ENCODE measurements around the gene NUDC. TPM values are rescaled to one million over a fixed set of nuclear protein-coding genes. Genes with fewer than 3 reads are reported as not detected.

The NUDC gene
- polyA plus RNA-seq, 1 donor: 67.8 TPM

Other genes with a start within 250 kb of the NUDC start
- gene ARID1A, start 225.7 kb upstream of the NUDC start, polyA plus RNA-seq: 64.2 TPM
- 15.6 TPM for gene PIGV, start 133.8 kb upstream of the NUDC start, polyA plus RNA-seq
- gene ZDHHC18, start 95.1 kb upstream of the NUDC start, polyA plus RNA-seq: 16.2 TPM
- gene SFN, start 58.6 kb upstream of the NUDC start, polyA plus RNA-seq: 6.9 TPM
- 28.5 TPM for gene GPN2, start 31.5 kb upstream of the NUDC start, polyA plus RNA-seq
- 14.7 TPM for gene GPATCH3, start 21.3 kb upstream of the NUDC start, polyA plus RNA-seq
- gene NR0B2, start 7.8 kb upstream of the NUDC start, polyA plus RNA-seq: 91.2 TPM
- gene KDF1, start 38.7 kb downstream of the NUDC start, polyA plus RNA-seq: 20.4 TPM
- gene TRNP1, start 71.9 kb downstream of the NUDC start, polyA plus RNA-seq: 16.0 TPM
- 1.5 TPM for gene TENT5B, start 91.1 kb downstream of the NUDC start, polyA plus RNA-seq
- gene SLC9A1, start 233.4 kb downstream of the NUDC start, polyA plus RNA-seq: 21.5 TPM

Measured in large intestine (tissue), 1 donor.